H1 (cell line): ENCODE measurements around the gene SMC6.

Source experiments
- EP300 ChIP-seq, 2 experiments: IDR thresholded peaks; 1 replicate in 1 of 2; 2 replicates in 1 of 2; pipeline ENCODE4 v1.6.1; 2011 to 2012; ENCODE audit warnings: low read depth in 2 of 2, low read length in 2 of 2, mild to moderate bottlenecking in 2 of 2, borderline replicate concordance in 1 of 2, inconsistent platforms in 1 of 2, moderate library complexity in 1 of 2
- POLR2AphosphoS5 ChIP-seq: IDR thresholded peaks from 2 replicates; pipeline ENCODE4 v1.6.1; 2011; ENCODE audit warnings: low read depth, low read length
- SP1 ChIP-seq: IDR thresholded peaks from 2 replicates; pipeline ENCODE4 v1.6.1; 2011; ENCODE audit warnings: low read depth, low read length
- YY1 ChIP-seq: IDR thresholded peaks from 2 replicates; pipeline ENCODE4 v1.6.1; 2011; ENCODE audit warnings: low read depth, mild to moderate bottlenecking, low read length
- TF ChIP-seq, protein P1 (sequence below), 3 experiments: IDR thresholded peaks; 1 replicate in 2 of 3; 2 replicates in 1 of 3; pipeline versions ENCODE4 v1.5.1 to v1.6.1; 2011; ENCODE audit warnings: low read length in 3 of 3, mild to moderate bottlenecking in 3 of 3, inconsistent platforms in 2 of 3, low read depth in 1 of 3, moderate library complexity in 1 of 3; ENCODE audit not compliant: insufficient read depth in 1 of 3; ENCODE audit errors: control extremely low read depth in 1 of 3

DNA sequence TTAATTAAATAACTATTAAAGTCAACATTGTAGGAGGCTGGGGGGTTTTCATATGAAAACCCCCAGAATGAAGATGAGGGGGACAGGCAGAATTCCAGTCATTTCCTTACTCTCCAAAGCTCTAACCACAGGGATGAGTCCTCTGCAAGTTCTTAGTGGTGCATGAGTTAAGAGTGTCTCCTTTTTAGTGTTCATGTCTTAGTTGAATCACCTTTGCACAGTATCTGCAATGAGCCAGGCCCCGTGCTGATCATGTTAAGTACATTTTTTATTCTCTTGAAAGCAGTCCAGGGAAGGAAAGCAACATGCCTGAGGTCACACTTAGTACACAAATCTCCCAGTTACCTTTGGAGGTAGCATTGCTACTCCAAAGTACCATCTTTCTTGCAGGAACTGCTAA is 36.9 kb upstream of the SMC6 start:
- TF ChIP-seq SP1 (no peak), EP300 (IDR thresholded peaks at IDR 0.05; ENCODE audit: borderline replicate concordance in 1 of 2, low read depth in 2 of 2, low read length in 2 of 2) (no peak), YY1 (no peak), POLR2AphosphoS5 (no peak)
- TF ChIP-seq, protein P1, sequence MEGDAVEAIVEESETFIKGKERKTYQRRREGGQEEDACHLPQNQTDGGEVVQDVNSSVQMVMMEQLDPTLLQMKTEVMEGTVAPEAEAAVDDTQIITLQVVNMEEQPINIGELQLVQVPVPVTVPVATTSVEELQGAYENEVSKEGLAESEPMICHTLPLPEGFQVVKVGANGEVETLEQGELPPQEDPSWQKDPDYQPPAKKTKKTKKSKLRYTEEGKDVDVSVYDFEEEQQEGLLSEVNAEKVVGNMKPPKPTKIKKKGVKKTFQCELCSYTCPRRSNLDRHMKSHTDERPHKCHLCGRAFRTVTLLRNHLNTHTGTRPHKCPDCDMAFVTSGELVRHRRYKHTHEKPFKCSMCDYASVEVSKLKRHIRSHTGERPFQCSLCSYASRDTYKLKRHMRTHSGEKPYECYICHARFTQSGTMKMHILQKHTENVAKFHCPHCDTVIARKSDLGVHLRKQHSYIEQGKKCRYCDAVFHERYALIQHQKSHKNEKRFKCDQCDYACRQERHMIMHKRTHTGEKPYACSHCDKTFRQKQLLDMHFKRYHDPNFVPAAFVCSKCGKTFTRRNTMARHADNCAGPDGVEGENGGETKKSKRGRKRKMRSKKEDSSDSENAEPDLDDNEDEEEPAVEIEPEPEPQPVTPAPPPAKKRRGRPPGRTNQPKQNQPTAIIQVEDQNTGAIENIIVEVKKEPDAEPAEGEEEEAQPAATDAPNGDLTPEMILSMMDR (IDR thresholded peaks at IDR 0.05; ENCODE audit: control extremely low read depth in 1 of 3, insufficient read depth in 1 of 3, low read depth in 1 of 3, low read length in 3 of 3): no peak
